ENCODE data around the gene HAPLN3. TPM values are rescaled to one million over a fixed set of nuclear protein-coding genes. Genes with fewer than 3 reads are reported as not detected.

HAPLN3 gene
- polyA plus RNA-seq, 1 donor (not counting 4 experiments of a cell fraction or from before 2014, with no cell fraction given): 1.4 TPM

- dilution Hi-C loops (cut with MboI; ENCODE audit: extremely low pct_ligation_motif_present, low sequenced_read_pairs): no loop called here
- Histone ChIP-seq H4K20me1 (ENCODE audit: control insufficient read depth, extremely low read depth, insufficient read depth, low read length) (no peaks in the 10 kb centered on the region), H3K79me2 (ENCODE audit: control insufficient read depth, insufficient read depth, low read length) (no peaks in the 10 kb centered on the region), H3K4me3 (ENCODE audit: control insufficient read depth in 2 of 3, extremely low read depth in 1 of 3, insufficient read depth in 2 of 3, low read depth in 1 of 3, low read length in 3 of 3) (peak overlapping the region in 1 of 3 experiments; percentile 19), H3K4me2 (ENCODE audit: control insufficient read depth, extremely low read depth, insufficient read depth, low read depth, low read length) (peak overlapping the region; percentile 58), H3K9me3 (ENCODE audit: control insufficient read depth, low read depth, low read length) (no peaks in the 10 kb centered on the region), H3K4me1 (ENCODE audit: control insufficient read depth, extremely low read depth, insufficient read depth, low read length) (peaks cover 24% of the 10 kb centered on the region), H3K9me1 (ENCODE audit: control insufficient read depth, extremely low read depth, insufficient read depth, low read length) (no peaks in the 10 kb centered on the region), H3K27ac (ENCODE audit: control insufficient read depth, insufficient read depth, low read length) (no peak overlapping the region), H3K27me3 (ENCODE audit: control insufficient read depth, extremely low read depth, insufficient read depth, low read length) (no peaks in the 10 kb centered on the region), H3K36me3 (ENCODE audit: control insufficient read depth in 2 of 2, extremely low read depth in 1 of 2, insufficient read depth in 2 of 2, low read length in 2 of 2) (peaks cover 0 to 2% of the 10 kb centered on the region in 2 experiments), H2AFZ (ENCODE audit: control insufficient read depth, low read length) (peak overlapping the region; percentile 76), H3K9ac (ENCODE audit: control insufficient read depth, extremely low read depth, insufficient read depth, low read length) (no peak overlapping the region)
- peak; percentile 60 to 85 (median 66) for TF ChIP-seq CTCF (optimal IDR thresholded peaks at IDR 0.05 in 1 of 3, IDR thresholded peaks at IDR 0.05 in 1 of 3, conservative IDR thresholded peaks at IDR 0.05 in 1 of 3; ENCODE audit: extremely low read depth in 1 of 3, insufficient read depth in 2 of 3, low read length in 3 of 3)
- TF ChIP-seq EZH2 (IDR thresholded peaks at IDR 0.05; ENCODE audit: low read length): no peak
- FAIRE-seq (peak; percentile 48), DNase-seq (ENCODE audit: low read depth, low spot score) (no peak)
Measured at GRCh38 chr15:88897456-88898194, 2.3 kb upstream of the HAPLN3 start.

- FAIRE-seq: no peak
- no peak for DNase-seq (ENCODE audit: low read depth, low spot score)
- Histone ChIP-seq H3K79me2 (ENCODE audit: control insufficient read depth, insufficient read depth, low read length) (no peaks in the 10 kb centered on the region), H3K27me3 (ENCODE audit: control insufficient read depth, extremely low read depth, insufficient read depth, low read length) (no peaks in the 10 kb centered on the region), H3K9ac (ENCODE audit: control insufficient read depth, extremely low read depth, insufficient read depth, low read length) (peak overlapping the region; percentile 28), H3K4me3 (ENCODE audit: control insufficient read depth in 2 of 3, extremely low read depth in 1 of 3, insufficient read depth in 2 of 3, low read depth in 1 of 3, low read length in 3 of 3) (peak overlapping the region in 1 of 3 experiments; percentile 19), H3K9me1 (ENCODE audit: control insufficient read depth, extremely low read depth, insufficient read depth, low read length) (no peaks in the 10 kb centered on the region), H3K9me3 (ENCODE audit: control insufficient read depth, low read depth, low read length) (no peaks in the 10 kb centered on the region), H2AFZ (ENCODE audit: control insufficient read depth, low read length) (peak overlapping the region; percentile 76), H3K27ac (ENCODE audit: control insufficient read depth, insufficient read depth, low read length) (no peak overlapping the region), H3K4me2 (ENCODE audit: control insufficient read depth, extremely low read depth, insufficient read depth, low read depth, low read length) (peak overlapping the region; percentile 58), H4K20me1 (ENCODE audit: control insufficient read depth, extremely low read depth, insufficient read depth, low read length) (no peaks in the 10 kb centered on the region), H3K36me3 (ENCODE audit: control insufficient read depth in 2 of 2, extremely low read depth in 1 of 2, insufficient read depth in 2 of 2, low read length in 2 of 2) (peaks cover 0 to 2% of the 10 kb centered on the region in 2 experiments), H3K4me1 (ENCODE audit: control insufficient read depth, extremely low read depth, insufficient read depth, low read length) (peaks cover 24% of the 10 kb centered on the region)
- dilution Hi-C loops (cut with MboI; ENCODE audit: extremely low pct_ligation_motif_present, low sequenced_read_pairs): no loop called here
- TF ChIP-seq EZH2 (IDR thresholded peaks at IDR 0.05; ENCODE audit: low read length) (no peak), CTCF (optimal IDR thresholded peaks at IDR 0.05 in 1 of 3, IDR thresholded peaks at IDR 0.05 in 1 of 3, conservative IDR thresholded peaks at IDR 0.05 in 1 of 3; ENCODE audit: extremely low read depth in 1 of 3, insufficient read depth in 2 of 3, low read length in 3 of 3) (no peak)
Measured at GRCh38 chr15:88897142-88897455, 1.8 kb upstream of the HAPLN3 start.
